ENCODE results near the gene OTC.

GRCh38 chrX:38403834-38404233, 51.4 kb downstream of the OTC start:
- TF ChIP-seq CTCF (IDR thresholded peaks at IDR 0.05), result no peak
- no peak for TF ChIP-seq ZFX (IDR thresholded peaks at IDR 0.05; ENCODE audit: borderline replicate concordance)

Data from 22Rv1 (cell line).